Activated CD8-positive, alpha-beta memory T cell treated with anti-CD3 and anti-CD28 coated beads, Interleukin-2, amount 10 ng/mL, durations not matched to agents 7 days and 5 days (primary cell): ENCODE measurements around the gene VEGFC. TPM values are rescaled to one million over a fixed set of nuclear protein-coding genes. Genes with fewer than 3 reads are reported as not detected.

Experiments
- ATAC-seq: fragments of 150-1000 bp; cut with Tn5 transposase; one replicate; pipeline ENCODE4 v1.10.0; 2021; ENCODE audit warnings: moderate library complexity
- CTCF ChIA-PET: fragments of 350-600 bp; sonication (Branson Sonifier 250); formaldehyde crosslinking; loops from one replicate; lab custom pipeline; 2021; ENCODE audit warnings: antibody characterized with exemption; lab: Charles Lee
- DNase-seq: peaks from one replicate; pipeline ENCODE4 v3.0.0-alpha.2; 2020
- H3K27ac Mint-ChIP-seq: one replicate; pipeline ENCODE4 v1.8.0; 2021; ENCODE audit warnings: mild to moderate bottlenecking, mixed read lengths
- H3K27me3 Mint-ChIP-seq: one replicate; pipeline ENCODE4 v1.8.0; 2021; ENCODE audit warnings: mixed read lengths
- H3K36me3 Mint-ChIP-seq: one replicate; pipeline ENCODE4 v1.8.0; 2021; ENCODE audit warnings: mild to moderate bottlenecking, mixed read lengths
- H3K4me1 Mint-ChIP-seq: one replicate; pipeline ENCODE4 v1.8.0; 2021; ENCODE audit warnings: mixed read lengths
- H3K4me3 Mint-ChIP-seq: one replicate; pipeline ENCODE4 v1.8.0; 2021; ENCODE audit warnings: mild to moderate bottlenecking, moderate library complexity, mixed read lengths
- H3K9me3 Mint-ChIP-seq: one replicate; pipeline ENCODE4 v1.8.0; 2022; ENCODE audit warnings: low read depth, mixed read lengths
- total RNA-seq, 2 experiments: library from RNA; stranded (reverse); gene quantifications; one replicate each; pipeline ENCODE4 v1.2.3, GENCODE V29; 2021

Gene VEGFC
- total RNA-seq, 2 experiments from 2014 or later, result not detected

DNA sequence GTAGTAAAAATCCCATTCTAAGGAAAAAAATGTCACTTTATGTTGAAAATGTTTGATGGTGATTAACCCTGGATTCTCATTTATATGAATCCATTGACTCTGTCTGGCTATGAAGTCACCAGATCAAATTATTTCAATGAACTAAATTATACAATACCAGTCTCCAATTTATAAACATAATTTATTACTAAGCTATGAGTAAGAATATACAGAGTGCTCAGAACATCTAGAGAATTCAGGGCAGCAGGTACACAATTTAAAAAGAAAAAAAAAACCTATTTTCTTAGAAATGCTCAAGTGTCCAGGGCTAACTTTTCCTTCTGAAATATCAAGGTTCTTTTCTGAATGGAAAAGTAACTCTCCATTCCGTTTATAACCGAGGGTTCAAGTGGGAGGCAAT, 48.6 kb downstream of the VEGFC start:
- no peak for DNase-seq
- ATAC-seq, result no peak
- CTCF ChIA-PET, result no interaction called here
- no peak overlapping the region for H3K4me3 Mint-ChIP-seq
- H3K4me1 Mint-ChIP-seq, result no peaks in the 10 kb centered on the region
- H3K36me3 Mint-ChIP-seq, result no peaks in the 10 kb centered on the region
- no peaks in the 10 kb centered on the region for H3K27me3 Mint-ChIP-seq
- H3K27ac Mint-ChIP-seq, result no peak overlapping the region
- no peaks in the 10 kb centered on the region for H3K9me3 Mint-ChIP-seq

DNA sequence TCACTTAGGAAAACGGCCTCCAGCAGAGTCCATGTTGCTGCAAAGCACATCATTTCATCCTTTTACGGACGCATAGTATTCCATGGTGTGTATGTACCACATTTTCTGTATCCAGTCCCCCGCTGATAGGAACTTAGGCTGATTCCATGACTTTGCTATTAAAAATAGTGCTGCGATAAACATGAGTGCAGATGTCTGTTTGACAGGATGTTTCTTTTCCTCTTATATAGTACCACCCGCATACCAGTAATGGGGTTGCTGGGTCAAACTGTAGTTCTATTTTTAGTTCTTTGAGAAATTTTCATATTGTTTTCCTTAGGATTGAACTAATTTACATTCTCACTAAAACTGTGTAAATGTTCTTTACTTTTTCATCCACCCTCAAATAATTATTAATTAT, 50.5 kb downstream of the VEGFC start:
- no peak for DNase-seq
- CTCF ChIA-PET, result no interaction called here
- Mint-ChIP-seq H3K36me3 (no peaks in the 10 kb centered on the region), H3K27me3 (no peaks in the 10 kb centered on the region), H3K9me3 (no peaks in the 10 kb centered on the region), H3K4me1 (no peaks in the 10 kb centered on the region), H3K27ac (no peak overlapping the region), H3K4me3 (no peak overlapping the region)
- ATAC-seq, result no peak

DNA sequence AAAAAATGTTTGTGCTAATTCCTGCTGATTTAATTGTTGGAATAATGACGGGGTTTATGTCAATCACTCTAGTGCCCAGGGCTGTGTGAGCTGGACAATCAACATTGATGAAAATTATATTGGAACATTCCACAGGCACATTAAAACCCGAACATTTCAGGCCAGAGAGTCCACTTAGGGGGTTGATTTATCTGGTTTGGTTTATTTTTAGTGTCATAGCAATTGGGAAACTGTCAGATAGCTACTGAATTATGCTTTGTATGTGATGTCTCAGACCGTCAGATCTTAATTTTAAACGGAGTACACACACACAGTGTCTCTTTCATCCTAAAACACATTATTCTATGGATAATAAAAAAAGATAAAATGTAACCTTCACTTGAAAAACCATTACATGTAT, 51.5 kb downstream of the VEGFC start:
- Mint-ChIP-seq H3K4me1 (no peaks in the 10 kb centered on the region), H3K36me3 (no peaks in the 10 kb centered on the region), H3K27me3 (no peaks in the 10 kb centered on the region), H3K9me3 (no peaks in the 10 kb centered on the region), H3K27ac (no peak overlapping the region), H3K4me3 (no peak overlapping the region)
- CTCF ChIA-PET, result no interaction called here
- no peak for DNase-seq
- no peak for ATAC-seq

DNA sequence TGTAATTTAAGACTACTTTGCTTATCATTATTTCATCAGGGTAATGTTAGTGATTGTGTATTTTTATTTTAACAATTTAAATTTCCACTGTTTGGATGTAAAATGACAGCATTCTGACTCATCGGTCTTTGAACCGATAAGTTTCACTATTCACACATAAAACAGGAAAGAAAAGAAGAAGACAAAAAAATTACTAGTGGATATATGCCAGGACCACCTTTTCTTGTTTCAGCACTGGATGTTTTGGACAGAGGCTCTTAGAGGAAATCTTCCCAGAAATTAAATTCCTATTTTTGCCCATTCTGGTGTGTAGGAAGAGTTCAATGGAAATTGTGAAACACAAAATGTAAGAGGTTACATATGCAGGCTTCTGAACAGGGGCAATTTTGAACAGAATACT, 57.4 kb downstream of the VEGFC start:
- H3K4me3 Mint-ChIP-seq, result no peak overlapping the region
- no peaks in the 10 kb centered on the region for H3K27me3 Mint-ChIP-seq
- ATAC-seq (no peak), DNase-seq (no peak)
- H3K4me1 Mint-ChIP-seq, result no peaks in the 10 kb centered on the region
- no peaks in the 10 kb centered on the region for H3K9me3 Mint-ChIP-seq
- CTCF ChIA-PET, result no interaction called here
- H3K36me3 Mint-ChIP-seq, result no peaks in the 10 kb centered on the region
- no peak overlapping the region for H3K27ac Mint-ChIP-seq

- Mint-ChIP-seq H3K9me3 (no peaks in the 10 kb centered on the region), H3K4me1 (no peaks in the 10 kb centered on the region), H3K4me3 (no peak overlapping the region), H3K27ac (no peak overlapping the region), H3K27me3 (no peaks in the 10 kb centered on the region), H3K36me3 (no peaks in the 10 kb centered on the region)
- CTCF ChIA-PET, result no interaction called here
- no peak for DNase-seq
- ATAC-seq, result no peak
These were observed 58.3 kb downstream of the VEGFC start for GRCh38 chr4:176734461-176734860.

DNA sequence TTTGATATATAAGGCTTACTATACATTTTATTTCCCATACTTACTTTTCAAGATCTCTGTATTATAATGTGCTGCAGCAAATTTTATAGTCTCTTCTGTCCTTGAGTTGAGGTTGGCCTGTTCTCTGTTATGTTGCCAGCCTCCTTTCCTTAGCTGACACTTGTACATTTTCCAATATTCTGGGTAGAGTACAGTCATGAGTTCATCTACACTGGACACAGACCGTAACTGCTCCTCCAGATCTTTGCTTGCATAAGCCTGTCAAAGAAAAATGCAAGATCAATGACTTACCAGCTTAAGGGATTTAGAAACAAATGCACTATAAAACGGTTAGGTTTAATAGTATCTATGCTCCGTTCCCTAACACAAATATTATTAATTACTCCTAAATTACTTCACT, 63.2 kb downstream of the VEGFC start:
- H3K27ac Mint-ChIP-seq, result no peak overlapping the region
- no peaks in the 10 kb centered on the region for H3K27me3 Mint-ChIP-seq
- ATAC-seq (no peak), DNase-seq (no peak)
- no peaks in the 10 kb centered on the region for H3K9me3 Mint-ChIP-seq
- H3K4me3 Mint-ChIP-seq, result no peak overlapping the region
- H3K4me1 Mint-ChIP-seq, result no peaks in the 10 kb centered on the region
- no peaks in the 10 kb centered on the region for H3K36me3 Mint-ChIP-seq
- CTCF ChIA-PET, result no interaction called here

- Mint-ChIP-seq H3K27me3 (no peaks in the 10 kb centered on the region), H3K36me3 (no peaks in the 10 kb centered on the region), H3K9me3 (no peaks in the 10 kb centered on the region), H3K4me3 (no peak overlapping the region), H3K27ac (no peak overlapping the region), H3K4me1 (no peaks in the 10 kb centered on the region)
- no peak for DNase-seq
- CTCF ChIA-PET, result no interaction called here
- ATAC-seq, result no peak
These were observed 65.9 kb downstream of the VEGFC start for GRCh38 chr4:176726803-176727202.

DNA sequence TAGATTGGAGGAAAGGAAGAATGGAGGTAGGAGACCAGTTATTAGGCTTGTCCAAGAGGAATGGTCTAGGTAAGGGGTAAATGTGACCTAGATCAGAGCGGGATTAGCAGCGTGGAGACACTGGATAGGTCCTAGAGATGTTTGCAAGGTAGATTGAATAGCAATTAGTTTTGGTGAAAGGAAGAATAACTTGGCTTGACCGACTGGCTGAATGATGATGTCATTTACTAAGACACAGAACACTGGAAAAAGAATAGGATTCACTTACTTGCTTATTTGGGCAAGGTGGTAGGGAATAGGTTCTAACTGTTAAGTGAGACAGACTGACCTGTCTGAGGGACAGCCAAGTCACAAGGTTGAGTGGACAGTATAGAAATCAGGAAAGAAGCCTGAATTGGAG, 71.3 kb downstream of the VEGFC start:
- Mint-ChIP-seq H3K4me3 (no peak overlapping the region), H3K27ac (no peak overlapping the region), H3K9me3 (no peaks in the 10 kb centered on the region), H3K36me3 (no peaks in the 10 kb centered on the region), H3K27me3 (no peaks in the 10 kb centered on the region), H3K4me1 (no peaks in the 10 kb centered on the region)
- DNase-seq (no peak), ATAC-seq (no peak)
- CTCF ChIA-PET, result no interaction called here

DNA sequence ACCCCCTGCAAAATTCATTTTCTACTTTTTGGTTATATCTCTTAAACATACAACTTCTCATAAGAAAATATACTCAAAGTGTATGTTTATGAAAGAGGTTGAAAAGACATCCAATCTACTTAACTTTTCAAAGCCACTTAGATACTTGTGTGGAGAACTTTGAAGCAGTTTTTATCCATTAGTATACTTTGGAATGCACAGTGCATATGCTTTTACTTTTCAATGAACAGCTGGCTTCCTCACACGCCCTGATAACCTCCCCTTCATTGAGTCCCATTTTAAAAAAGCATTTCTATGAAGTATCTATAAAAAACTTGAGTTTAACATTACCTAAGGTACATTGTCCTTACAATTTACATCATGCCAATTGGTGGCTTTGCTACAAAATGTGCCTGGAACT, 73.8 kb downstream of the VEGFC start:
- no peak for ATAC-seq
- DNase-seq, result no peak
- H3K9me3 Mint-ChIP-seq, result no peaks in the 10 kb centered on the region
- no peaks in the 10 kb centered on the region for H3K36me3 Mint-ChIP-seq
- no peaks in the 10 kb centered on the region for H3K4me1 Mint-ChIP-seq
- no peaks in the 10 kb centered on the region for H3K27me3 Mint-ChIP-seq
- no peak overlapping the region for H3K27ac Mint-ChIP-seq
- H3K4me3 Mint-ChIP-seq, result no peak overlapping the region
- CTCF ChIA-PET, result no interaction called here

DNA sequence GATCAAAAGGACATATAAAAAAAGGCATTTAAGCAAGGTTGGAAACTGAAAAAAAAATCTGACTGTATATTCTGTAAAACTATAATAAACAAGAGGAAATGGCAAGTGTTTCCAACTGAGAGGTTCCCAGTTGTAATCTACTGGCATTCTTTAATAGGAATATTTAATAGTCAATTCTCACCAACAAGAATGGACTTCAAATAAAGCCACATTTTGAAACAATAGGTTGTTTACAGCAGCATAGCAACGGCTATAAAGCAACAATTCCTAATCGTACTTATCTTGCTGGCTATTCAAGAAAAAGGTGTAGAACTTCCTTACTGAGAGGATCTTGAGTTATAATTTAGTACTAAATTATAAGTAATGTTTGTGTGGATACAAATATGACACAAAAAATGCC, 75.5 kb downstream of the VEGFC start:
- H3K9me3 Mint-ChIP-seq, result no peaks in the 10 kb centered on the region
- DNase-seq (no peak), ATAC-seq (no peak)
- no peak overlapping the region for H3K4me3 Mint-ChIP-seq
- H3K27me3 Mint-ChIP-seq, result no peaks in the 10 kb centered on the region
- no peaks in the 10 kb centered on the region for H3K36me3 Mint-ChIP-seq
- CTCF ChIA-PET, result no interaction called here
- no peak overlapping the region for H3K27ac Mint-ChIP-seq
- no peaks in the 10 kb centered on the region for H3K4me1 Mint-ChIP-seq

DNA sequence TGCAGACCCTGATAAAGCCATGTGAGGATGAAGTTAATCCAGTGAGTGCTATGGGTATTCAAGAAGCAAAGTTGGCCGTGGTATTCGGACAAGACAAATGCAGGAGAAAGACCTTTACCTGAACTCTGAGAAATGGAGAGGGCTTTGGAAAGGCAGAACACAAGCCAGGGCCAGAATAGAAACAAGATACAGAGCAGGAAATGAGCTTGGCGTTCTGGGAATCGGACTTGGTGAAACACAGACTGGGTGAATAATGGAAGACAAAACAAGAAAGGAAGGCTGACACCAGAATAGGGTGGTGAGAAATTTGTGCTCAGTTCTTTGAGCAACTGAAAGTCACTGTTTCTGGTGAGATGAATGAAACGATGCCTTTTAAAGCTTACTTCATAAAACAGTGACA, 83.3 kb downstream of the VEGFC start:
- ATAC-seq (no peak), DNase-seq (no peak)
- CTCF ChIA-PET, result no interaction called here
- Mint-ChIP-seq H3K4me3 (no peak overlapping the region), H3K27me3 (no peaks in the 10 kb centered on the region), H3K27ac (no peak overlapping the region), H3K36me3 (no peaks in the 10 kb centered on the region), H3K4me1 (no peaks in the 10 kb centered on the region), H3K9me3 (no peaks in the 10 kb centered on the region)

- CTCF ChIA-PET, result no interaction called here
- no peak for DNase-seq
- Mint-ChIP-seq H3K27ac (no peak overlapping the region), H3K4me1 (no peaks in the 10 kb centered on the region), H3K36me3 (no peaks in the 10 kb centered on the region), H3K27me3 (no peaks in the 10 kb centered on the region), H3K4me3 (no peak overlapping the region), H3K9me3 (no peaks in the 10 kb centered on the region)
- no peak for ATAC-seq
These were observed 83.9 kb downstream of the VEGFC start for GRCh38 chr4:176708771-176709311.

DNA sequence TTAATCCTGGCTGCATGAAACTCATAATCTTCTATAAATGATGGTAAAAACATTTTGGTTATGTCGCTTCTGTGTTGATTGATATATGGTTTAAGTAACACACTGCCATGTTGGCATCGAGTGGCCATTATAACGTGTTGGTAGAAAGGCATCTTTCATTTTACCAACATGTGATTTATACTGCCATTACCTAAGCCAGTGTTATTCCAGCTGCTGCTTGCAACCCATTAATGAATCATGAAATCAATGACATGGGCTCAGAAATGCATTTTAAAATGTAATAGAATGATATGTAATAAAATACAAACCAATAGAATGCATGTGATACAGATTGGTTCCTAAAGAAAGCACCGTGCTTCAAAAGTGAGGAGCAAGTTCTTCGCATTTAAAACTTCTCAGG, 102.0 kb downstream of the VEGFC start:
- Mint-ChIP-seq H3K36me3 (no peaks in the 10 kb centered on the region), H3K9me3 (no peaks in the 10 kb centered on the region), H3K27me3 (no peaks in the 10 kb centered on the region), H3K4me1 (no peaks in the 10 kb centered on the region), H3K27ac (no peak overlapping the region), H3K4me3 (no peak overlapping the region)
- no peak for DNase-seq
- CTCF ChIA-PET, result no interaction called here
- ATAC-seq, result no peak

GRCh38 chr4:176680668-176681180, 112.0 kb downstream of the VEGFC start:
- Mint-ChIP-seq H3K27ac (no peak overlapping the region), H3K9me3 (no peaks in the 10 kb centered on the region), H3K4me3 (no peak overlapping the region), H3K4me1 (no peaks in the 10 kb centered on the region), H3K36me3 (no peaks in the 10 kb centered on the region), H3K27me3 (no peaks in the 10 kb centered on the region)
- CTCF ChIA-PET, result no interaction called here
- ATAC-seq (no peak), DNase-seq (no peak)

DNA sequence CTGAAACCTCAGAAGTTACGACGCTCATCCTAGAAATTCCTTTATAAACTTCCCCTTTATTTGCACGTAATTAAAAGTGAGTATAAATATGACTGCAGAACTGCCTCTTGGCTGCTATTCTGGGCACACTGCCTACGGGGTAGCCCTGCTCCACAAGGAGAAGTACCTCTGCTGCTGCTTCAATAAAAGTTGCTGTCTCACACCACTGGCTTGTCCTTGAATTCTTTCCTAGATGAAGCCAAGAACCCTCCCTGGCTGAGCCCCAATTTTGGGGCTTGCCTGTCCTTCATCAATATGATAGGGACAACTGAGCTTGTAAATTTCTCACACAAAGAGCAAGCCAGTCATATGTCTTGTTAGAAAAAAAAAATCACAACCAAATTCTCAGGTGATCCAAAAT, 115.8 kb downstream of the VEGFC start:
- H3K4me1 Mint-ChIP-seq, result no peaks in the 10 kb centered on the region
- ATAC-seq (no peak), DNase-seq (no peak)
- CTCF ChIA-PET, result no interaction called here
- no peak overlapping the region for H3K27ac Mint-ChIP-seq
- no peak overlapping the region for H3K4me3 Mint-ChIP-seq
- H3K27me3 Mint-ChIP-seq, result no peaks in the 10 kb centered on the region
- no peaks in the 10 kb centered on the region for H3K9me3 Mint-ChIP-seq
- H3K36me3 Mint-ChIP-seq, result no peaks in the 10 kb centered on the region
